Gastrocnemius medialis (tissue), 4 donors: Measurements from ENCODE around the gene LPCAT2.

ENCODE experiments used
- CTCF ChIP-seq, 5 experiments: fragments of 450-650 bp in 3 of 5; fragments of 200-600 bp in 2 of 5; sonication (generic) in 2 of 5; IDR thresholded peaks in 4 of 5; conservative IDR thresholded peaks in 1 of 5; 1 replicate in 4 of 5; 2 replicates in 1 of 5; pipeline ENCODE4 v1.5.1; 2016 to 2019; ENCODE audit warnings: antibody characterized with exemption in 5 of 5, mild to moderate bottlenecking in 3 of 5, moderate library complexity in 3 of 5
- POLR2A ChIP-seq, 2 donors: fragments of 450-650 bp; IDR thresholded peaks; one replicate each; pipeline ENCODE4 v1.6.1; 2017; ENCODE audit warnings: antibody characterized with exemption in 2 of 2, mild to moderate bottlenecking in 2 of 2, moderate library complexity in 2 of 2

- TF ChIP-seq POLR2A (IDR thresholded peaks at IDR 0.05) (no peak), CTCF (IDR thresholded peaks at IDR 0.05 in 4 of 5, conservative IDR thresholded peaks at IDR 0.05 in 1 of 5) (no peak)
These were observed 23.4 kb downstream of the LPCAT2 start for GRCh38 chr16:55532227-55532626.
